K562 (cell line): ENCODE data around the gene PSMB11. TPM values are rescaled to one million over a fixed set of nuclear protein-coding genes. Genes with fewer than 3 reads are reported as not detected.

Experiments
- BACH1 ChIP-seq: fragments of 200-800 bp; sonication (Bioruptor generic); IDR thresholded peaks from 2 replicates; pipeline ENCODE4 v1.6.1; 2016; ENCODE audit warnings: missing genetic modification characterization, missing compliant biosample characterization
- NCOR1 ChIP-seq: fragments of 450-650 bp; IDR thresholded peaks from 2 replicates; pipeline ENCODE4 v1.6.1; 2016; ENCODE audit warnings: mild to moderate bottlenecking, moderate library complexity
- PHF21A ChIP-seq: fragments of 450-650 bp; IDR thresholded peaks from 2 replicates; pipeline ENCODE4 v1.6.1; 2017; ENCODE audit warnings: low read depth, borderline replicate concordance
- RB1 ChIP-seq: fragments of 450-650 bp; IDR thresholded peaks from 2 replicates; pipeline ENCODE4 v1.6.1; 2017; ENCODE audit warnings: low read depth, mild to moderate bottlenecking
- SAP30 ChIP-seq: fragments of 200-600 bp; sonication (generic); IDR thresholded peaks from 2 replicates; pipeline ENCODE4 v1.6.1; 2012; ENCODE audit warnings: borderline replicate concordance, low read depth, mild to moderate bottlenecking, moderate library complexity, low read length, control low read depth, inconsistent platforms; ENCODE audit not compliant: insufficient read depth, poor library complexity, severe bottlenecking
- STAT6 ChIP-seq: sonication (generic); formaldehyde crosslinking; IDR thresholded peaks from 2 replicates; pipeline ENCODE4 v1.8.1; 2023; ENCODE audit warnings: mild to moderate bottlenecking, missing genetic modification reagents
- XRCC5 ChIP-seq: fragments of 200-400 bp; formaldehyde crosslinking; IDR thresholded peaks from 2 replicates; pipeline ENCODE4 v1.6.1; 2017; ENCODE audit warnings: low read depth, mild to moderate bottlenecking, low read length
- ZHX1 ChIP-seq: fragments of 150-350 bp; conservative IDR thresholded peaks from 2 replicates; pipeline ENCODE4 v1.6.1; 2014; ENCODE audit warnings: low read length
- ZNF318 ChIP-seq, 2 experiments: fragments of 450-650 bp; IDR thresholded peaks; 2 replicates each; pipeline ENCODE4 v1.6.1; 2016; ENCODE audit warnings: mild to moderate bottlenecking in 2 of 2, borderline replicate concordance in 1 of 2, low read depth in 1 of 2, moderate library complexity in 1 of 2
- polyA plus RNA-seq, 8 experiments: library from polyadenylated mRNA; depleted of rRNA in 4 of 8; stranded (reverse) in 5 of 8; unstranded in 3 of 8; fragments of >200 nt; fragmentation: Nextera tagmentation in 2 of 8; fragmentation: Illumina TruSeq in 1 of 8; extraction: Ambion mirVana in 2 of 8; extraction: Trizol in 1 of 8; gene quantifications; 2 replicates each; pipeline versions ENCODE4 v1.2.1 to v1.2.3, GENCODE V29; 2011 to 2014; ENCODE audit warnings: inconsistent platforms in 1 of 8, missing spikeins in 1 of 8
- total RNA-seq, 7 experiments: library from RNA; depleted of rRNA in 6 of 7; stranded (reverse); fragments of >200 nt in 6 of 7; fragmentation: Illumina TruSeq in 2 of 7; extraction: Trizol in 2 of 7; gene quantifications; 2 replicates each; pipeline versions ENCODE4 v1.2.1 to v1.2.3, GENCODE V29; 2011 to 2021; ENCODE audit warnings: low replicate concordance in 1 of 7

PSMB11 gene
- total and polyA plus RNA-seq, 9 of the 15 experiments (the other 6 are each of a cell fraction or from before 2014, with no cell fraction given) = not detected

- TF ChIP-seq STAT6 (CRISPR knock-in tag) = 0 out of 2 replicates have a peak, but pooled peaks have one; percentile 45
- TF ChIP-seq NCOR1 = 0 out of 2 replicates have a peak, but pooled peaks have one; percentile 22
- TF ChIP-seq SAP30 = peak; percentile 73
- no peak for TF ChIP-seq ZHX1
- no peak for TF ChIP-seq PHF21A
- TF ChIP-seq ZNF318 (IDR thresholded peaks at IDR 0.05; ENCODE audit: borderline replicate concordance in 1 of 2, low read depth in 1 of 2) = no peak
- no peak for TF ChIP-seq BACH1 (tag)
- TF ChIP-seq RB1 = peak; percentile 64
- TF ChIP-seq XRCC5 = 0 out of 2 replicates have a peak, but pooled peaks have one; percentile 78
Measured at GRCh38 chr14:23057757-23058653, 16.0 kb downstream of the PSMB11 start (continued).
